ENCODE measurements around the gene CNTNAP1. TPM values are rescaled to one million over a fixed set of nuclear protein-coding genes. Genes with fewer than 3 reads are reported as not detected.
A peak's percentile ranks its signal among the peaks of the same experiment; 100 is the strongest.

Gene CNTNAP1
- total and polyA plus RNA-seq, 10 of the 15 experiments (the other 5 are each of a cell fraction or from before 2014, with no cell fraction given): 0.95 to 29.9 (median 10.4) TPM

GRCh38 chr17:42677012-42677857 is 5.1 kb upstream of the CNTNAP1 start (continued):
- TF ChIP-seq PRDM15 (CRISPR knock-in tag; IDR thresholded peaks at IDR 0.05) (no peak), RAD51 (IDR thresholded peaks at IDR 0.05) (peak; percentile 94), RB1 (IDR thresholded peaks at IDR 0.05; ENCODE audit: borderline replicate concordance) (0 out of 2 replicates have a peak, but pooled peaks have one; percentile 23), ATF3 (IDR thresholded peaks at IDR 0.05; ENCODE audit: borderline replicate concordance, extremely low read depth, low read depth, low read length) (peak; percentile 76; the same call in 1 of the 2 replicates), E2F4 (IDR thresholded peaks at IDR 0.05; ENCODE audit: low read depth, low read length) (peak; percentile 59; the same call in 1 of the 2 replicates), EP300 (IDR thresholded peaks at IDR 0.05; ENCODE audit: borderline replicate concordance in 1 of 2, control insufficient read depth in 1 of 2, low read depth in 2 of 2, low read length in 2 of 2) (peak in 1 of 2 experiments; percentile 12; a peak in 1 of 4 replicates), ZNF384 (IDR thresholded peaks at IDR 0.05; ENCODE audit: borderline replicate concordance, low read depth, low read length) (no peak; the same call in 1 of the 2 replicates), IRF4 (IDR thresholded peaks at IDR 0.05; ENCODE audit: low read depth, low read length) (no peak), NFYA (IDR thresholded peaks at IDR 0.05; ENCODE audit: borderline replicate concordance, low read depth, low read length) (peak; percentile 5; the same call in 1 of the 2 replicates), POLR2AphosphoS2 (IDR thresholded peaks at IDR 0.05; ENCODE audit: low read depth, low read length) (no peak), BHLHE40 (IDR thresholded peaks at IDR 0.05; ENCODE audit: borderline replicate concordance in 1 of 2, low read depth in 2 of 2, low read length in 1 of 2) (peak; percentile 74 to 76; a peak in 3 of 4 replicates), TCF3 (IDR thresholded peaks at IDR 0.05; ENCODE audit: borderline replicate concordance, insufficient read depth, low read depth, low read length) (no peak), FOS (IDR thresholded peaks at IDR 0.05; ENCODE audit: borderline replicate concordance, extremely low read depth, insufficient read length) (peak; percentile 74), REST (IDR thresholded peaks at IDR 0.05; ENCODE audit: low read depth, low read length) (no peak)
- TF ChIP-seq, protein P1, sequence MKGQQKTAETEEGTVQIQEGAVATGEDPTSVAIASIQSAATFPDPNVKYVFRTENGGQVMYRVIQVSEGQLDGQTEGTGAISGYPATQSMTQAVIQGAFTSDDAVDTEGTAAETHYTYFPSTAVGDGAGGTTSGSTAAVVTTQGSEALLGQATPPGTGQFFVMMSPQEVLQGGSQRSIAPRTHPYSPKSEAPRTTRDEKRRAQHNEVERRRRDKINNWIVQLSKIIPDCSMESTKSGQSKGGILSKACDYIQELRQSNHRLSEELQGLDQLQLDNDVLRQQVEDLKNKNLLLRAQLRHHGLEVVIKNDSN (IDR thresholded peaks at IDR 0.05; ENCODE audit: borderline replicate concordance, extremely low read length, insufficient read depth, low read depth, low read length): peak; percentile 93

Data from GM12878 (cell line).